ENCODE data around the gene PRPSAP2. TPM values are rescaled to one million over a fixed set of nuclear protein-coding genes. Genes with fewer than 3 reads are reported as not detected.
A peak's percentile ranks its signal among the peaks of the same experiment; 100 is the strongest.
"Not testable (repeated sequence)": the region's sequence is repeated elsewhere in the genome, so short reads cannot be mapped to it uniquely, and the experiment has no call there.

PRPSAP2 gene
- total and polyA plus RNA-seq, 8 donors: 5.3 to 478 (median 25.0) TPM

GRCh38 chr17:18860161-18860972 lies 2.4 kb downstream of the PRPSAP2 start:
- Histone ChIP-seq H3K9me3 (no peaks in the 10 kb centered on the region), H3K27me3 (no peaks in the 10 kb centered on the region), H3K27ac (peak overlapping the region in 3 of 5 donors; percentile 22 to 97 (median 95)), H3K36me3 (no peaks in the 10 kb centered on the region), H3K4me1 (peaks cover 23 to 55% (median 43%) of the 10 kb centered on the region in 4 donors), H3K4me3 (no peak overlapping the region)
- 83 to 86% (median 84%) methylated on average over 9 of the region's 9 CpGs for WGBS, 5 donors
- no peak for TF ChIP-seq EP300 (IDR thresholded peaks at IDR 0.05)
- no peak for TF ChIP-seq POLR2AphosphoS5 (IDR thresholded peaks at IDR 0.05)
- TF ChIP-seq POLR2A (IDR thresholded peaks at IDR 0.05): no peak
- TF ChIP-seq, protein P1, sequence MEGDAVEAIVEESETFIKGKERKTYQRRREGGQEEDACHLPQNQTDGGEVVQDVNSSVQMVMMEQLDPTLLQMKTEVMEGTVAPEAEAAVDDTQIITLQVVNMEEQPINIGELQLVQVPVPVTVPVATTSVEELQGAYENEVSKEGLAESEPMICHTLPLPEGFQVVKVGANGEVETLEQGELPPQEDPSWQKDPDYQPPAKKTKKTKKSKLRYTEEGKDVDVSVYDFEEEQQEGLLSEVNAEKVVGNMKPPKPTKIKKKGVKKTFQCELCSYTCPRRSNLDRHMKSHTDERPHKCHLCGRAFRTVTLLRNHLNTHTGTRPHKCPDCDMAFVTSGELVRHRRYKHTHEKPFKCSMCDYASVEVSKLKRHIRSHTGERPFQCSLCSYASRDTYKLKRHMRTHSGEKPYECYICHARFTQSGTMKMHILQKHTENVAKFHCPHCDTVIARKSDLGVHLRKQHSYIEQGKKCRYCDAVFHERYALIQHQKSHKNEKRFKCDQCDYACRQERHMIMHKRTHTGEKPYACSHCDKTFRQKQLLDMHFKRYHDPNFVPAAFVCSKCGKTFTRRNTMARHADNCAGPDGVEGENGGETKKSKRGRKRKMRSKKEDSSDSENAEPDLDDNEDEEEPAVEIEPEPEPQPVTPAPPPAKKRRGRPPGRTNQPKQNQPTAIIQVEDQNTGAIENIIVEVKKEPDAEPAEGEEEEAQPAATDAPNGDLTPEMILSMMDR (IDR thresholded peaks at IDR 0.05): no peak
- no peak for DNase-seq
- intact Hi-C loops (cut with DNase I; ENCODE audit: low total_unique reads): no loop called here

DNA sequence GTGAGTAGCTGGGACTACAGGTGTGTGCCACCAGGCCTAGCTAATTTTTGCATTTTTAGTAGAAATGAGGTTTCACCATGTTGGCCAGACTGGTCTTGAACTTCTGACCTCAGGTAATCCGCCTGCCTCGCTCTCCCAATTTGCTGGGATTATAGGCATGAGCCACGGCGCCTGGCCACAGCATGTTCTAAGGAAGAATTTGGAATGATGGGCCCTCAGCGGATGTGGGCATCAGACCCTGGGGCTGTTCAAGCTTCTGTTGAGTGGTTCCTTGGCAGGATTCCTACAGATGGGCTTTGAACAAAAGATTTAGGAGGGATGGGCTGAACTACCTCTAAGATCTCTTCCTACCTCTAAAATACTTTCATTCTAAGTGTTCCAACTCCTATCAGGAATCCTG lies 4.1 kb downstream of the PRPSAP2 start:
- 79 to 98% (median 89%) methylated on average over 5 of the region's 5 CpGs for WGBS, 5 donors
- intact Hi-C loops (cut with DNase I; ENCODE audit: low total_unique reads): no loop called here

DNA sequence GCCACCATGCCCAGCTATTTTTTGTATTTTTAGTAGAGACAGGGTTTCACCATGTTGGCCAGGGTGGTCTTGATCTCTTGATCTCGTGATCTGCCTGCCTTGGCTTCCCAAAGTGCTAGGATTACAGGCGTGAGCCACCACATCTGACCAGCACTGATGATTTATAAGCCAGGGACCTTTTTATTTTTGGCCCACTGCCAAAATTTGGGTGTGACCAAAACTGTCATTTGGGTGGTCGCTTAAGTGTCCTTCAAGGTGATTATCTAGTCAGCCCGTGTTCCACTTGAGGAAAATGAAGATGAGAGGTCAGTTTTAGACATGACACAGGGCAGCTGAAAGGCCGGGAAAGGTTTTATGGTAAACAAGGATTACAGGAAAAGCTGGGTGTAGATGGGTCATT lies 7.1 kb downstream of the PRPSAP2 start:
- 46 to 71% (median 67%) methylated on average over 5 of the region's 5 CpGs for WGBS, 5 donors
- H3K27ac ChIP-seq; H3K27me3 ChIP-seq; H3K4me3 ChIP-seq; H3K9me3 ChIP-seq; intact Hi-C loops (cut with DNase I; ENCODE audit: low total_unique reads); DNase-seq: not testable (repeated sequence)
- H3K36me3 ChIP-seq: peaks cover 6 to 41% (median 40%) of the 10 kb centered on the region in 4 donors
- peaks cover 2 to 30% (median 11%) of the 10 kb centered on the region in 4 donors for H3K4me1 ChIP-seq

More for the DNA sequence above, 4.1 kb downstream of the PRPSAP2 start:
- Histone ChIP-seq H3K4me3 (no peak overlapping the region), H3K27ac (no peak overlapping the region), H3K27me3 (no peaks in the 10 kb centered on the region), H3K4me1 (peaks cover 18 to 45% (median 31%) of the 10 kb centered on the region in 4 donors), H3K36me3 (peaks cover 6 to 13% (median 11%) of the 10 kb centered on the region in 4 donors), H3K9me3 (no peaks in the 10 kb centered on the region)
- no peak for DNase-seq
- TF ChIP-seq, protein P1 (IDR thresholded peaks at IDR 0.05): no peak
- TF ChIP-seq POLR2A (IDR thresholded peaks at IDR 0.05) (no peak), EP300 (IDR thresholded peaks at IDR 0.05) (no peak), POLR2AphosphoS5 (IDR thresholded peaks at IDR 0.05) (no peak)

DNA sequence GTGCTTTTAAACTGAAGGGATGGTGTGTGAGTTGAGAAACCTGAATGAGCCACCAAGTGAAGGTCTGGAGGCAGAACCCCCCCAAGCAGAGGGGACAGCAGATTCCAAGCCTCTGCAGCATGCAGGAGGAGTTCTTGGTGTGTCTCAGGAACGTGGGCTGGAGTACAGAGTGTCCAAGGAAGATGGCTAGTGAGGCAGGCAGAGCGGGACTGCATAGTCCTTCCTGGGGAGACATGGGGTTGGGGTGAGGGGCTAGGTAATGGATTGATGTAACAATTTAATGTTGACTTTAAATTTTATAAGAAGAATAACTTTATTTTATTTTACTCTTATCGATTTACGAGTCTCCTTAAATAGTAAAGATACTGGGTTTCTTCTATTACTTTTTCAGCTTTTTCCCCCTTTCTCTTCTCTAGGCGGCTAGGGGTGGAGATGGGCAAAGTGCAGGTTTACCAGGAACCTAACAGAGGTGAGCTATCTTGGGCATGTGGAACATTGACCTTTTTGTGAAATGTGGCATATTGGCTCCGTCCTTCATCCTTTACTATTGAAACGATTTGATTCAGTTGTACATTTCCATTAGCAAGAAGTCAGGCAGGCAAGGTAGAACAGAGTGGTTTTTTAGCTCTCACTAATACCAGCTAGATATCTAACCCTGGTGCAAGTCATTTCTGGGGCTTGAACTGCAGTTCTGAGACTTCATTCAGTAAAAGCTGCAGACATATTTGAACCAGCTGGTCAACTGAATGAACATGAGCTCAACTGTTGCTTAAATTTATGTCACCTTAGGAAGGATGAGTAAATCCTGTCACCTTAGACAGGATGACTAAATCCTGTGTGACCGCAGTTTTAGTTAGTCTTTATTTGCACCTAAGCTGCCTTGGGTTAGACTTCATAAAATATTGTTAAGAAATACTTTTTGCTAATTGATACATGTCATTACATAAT lies 9.2 kb downstream of the PRPSAP2 start:
- Histone ChIP-seq H3K27ac (no peak overlapping the region), H3K4me1 (peaks cover 0 to 11% (median 3%) of the 10 kb centered on the region in 4 donors), H3K4me3 (no peak overlapping the region), H3K36me3 (peaks cover 17 to 63% (median 60%) of the 10 kb centered on the region in 4 donors), H3K27me3 (no peaks in the 10 kb centered on the region), H3K9me3 (no peaks in the 10 kb centered on the region)
- TF ChIP-seq EP300 (IDR thresholded peaks at IDR 0.05) (no peak), POLR2AphosphoS5 (IDR thresholded peaks at IDR 0.05) (no peak), POLR2A (IDR thresholded peaks at IDR 0.05) (no peak)
- TF ChIP-seq, protein P1 (IDR thresholded peaks at IDR 0.05): no peak
- DNase-seq: no peak
- intact Hi-C loops (cut with DNase I; ENCODE audit: low total_unique reads): no loop called here
- 53 to 68% (median 61%) methylated on average over 8 of the region's 8 CpGs for WGBS, 5 donors
